Right hindlimb (tissue), 1 donor: ENCODE measurements around the gene MVD.
"Not testable (repeated sequence)": the region's sequence is repeated elsewhere in the genome, so short reads cannot be mapped to it uniquely, and the experiment has no call there.

Source experiments
- DNase-seq: peaks from one replicate; pipeline ENCODE4 v3.0.0-alpha.2; 2018

MVD gene

GRCh38 chr16:88680554-88681083 lies 17.7 kb upstream of the MVD start:
- no peak for DNase-seq

- no peak for DNase-seq
Observed at GRCh38 chr16:88678224-88678979, 15.5 kb upstream of the MVD start.

GRCh38 chr16:88677721-88678120 lies 14.8 kb upstream of the MVD start:
- no peak for DNase-seq

GRCh38 chr16:88676502-88677242 lies 13.8 kb upstream of the MVD start:
- DNase-seq, result no peak

GRCh38 chr16:88673716-88674379 lies 11.0 kb upstream of the MVD start:
- DNase-seq, result no peak

- no peak for DNase-seq
Observed at GRCh38 chr16:88672776-88673175, 9.9 kb upstream of the MVD start.

GRCh38 chr16:88671806-88672205 lies 8.9 kb upstream of the MVD start:
- no peak for DNase-seq

- DNase-seq, result no peak
Observed at GRCh38 chr16:88669980-88670379, 7.1 kb upstream of the MVD start.

GRCh38 chr16:88669493-88669892 lies 6.6 kb upstream of the MVD start:
- not testable (repeated sequence) for DNase-seq

- DNase-seq, result no peak
Observed at GRCh38 chr16:88667461-88667860, 4.6 kb upstream of the MVD start.

- DNase-seq, result no peak
Observed at GRCh38 chr16:88665570-88665969, 2.7 kb upstream of the MVD start.

GRCh38 chr16:88665148-88665547 lies 2.3 kb upstream of the MVD start:
- DNase-seq, result no peak

- no peak for DNase-seq
Observed at GRCh38 chr16:88662222-88662842, 559 bp downstream of the MVD start.

- no peak for DNase-seq
Observed at GRCh38 chr16:88661468-88661867, 1.4 kb downstream of the MVD start.

GRCh38 chr16:88659160-88659559 lies 3.7 kb downstream of the MVD start:
- no peak for DNase-seq

- DNase-seq, result no peak
Observed at GRCh38 chr16:88658714-88659113, 4.2 kb downstream of the MVD start.

GRCh38 chr16:88657371-88657770 lies 5.5 kb downstream of the MVD start:
- DNase-seq, result no peak

GRCh38 chr16:88656291-88656980 lies 6.5 kb downstream of the MVD start:
- DNase-seq, result no peak

GRCh38 chr16:88655733-88656281 lies 7.1 kb downstream of the MVD start:
- DNase-seq, result no peak

- DNase-seq, result no peak
Observed at GRCh38 chr16:88655053-88655732, 7.7 kb downstream of the MVD start.

GRCh38 chr16:88654363-88655052 lies 8.4 kb downstream of the MVD start:
- DNase-seq, result no peak
